PC-9 (cell line): ENCODE results near the gene OPN3. TPM values are rescaled to one million over a fixed set of nuclear protein-coding genes. Genes with fewer than 3 reads are reported as not detected.

Source experiments
- BruUV-seq: library from RNA; stranded (reverse); fragments of 400-500 nt; replicated peaks from 2 replicates; lab custom pipeline; 2021; lab: Mats Ljungman, UMichigan
- CTCF ChIA-PET: fragments of 300-600 bp; sonication (Branson Sonifier 250); formaldehyde crosslinking; loops from one replicate; lab custom pipeline; 2022; ENCODE audit warnings: antibody characterized with exemption; lab: Charles Lee
- POLR2A ChIA-PET: fragments of 300-600 bp; sonication (Branson Sonifier 250); formaldehyde crosslinking; loops from one replicate; lab custom pipeline; 2022; ENCODE audit warnings: antibody characterized with exemption; ENCODE audit not compliant: unreplicated experiment; lab: Charles Lee
- DNase-seq, 2 experiments: peaks; one replicate each; pipeline versions ENCODE4 v3.0.0 to v3.0.0-alpha.2; 2015 to 2022; ENCODE audit warnings: mixed read lengths in 1 of 2
- H2AFZ ChIP-seq: fragments of 200-600 bp; sonication (generic); 2 replicates; pipeline ENCODE4 v1.8.1; 2017; ENCODE audit warnings: antibody characterized with exemption
- H3F3A ChIP-seq: fragments of 200-600 bp; sonication (generic); 2 replicates; pipeline ENCODE4 v1.8.1; 2017; ENCODE audit warnings: antibody characterized with exemption, mild to moderate bottlenecking, low read depth; ENCODE audit not compliant: insufficient read depth
- H3K27ac ChIP-seq: fragments of 200-600 bp; sonication (generic); 2 replicates; pipeline ENCODE4 v1.6.1; 2016; ENCODE audit warnings: mixed run types
- H3K27me3 ChIP-seq: fragments of 200-600 bp; sonication (generic); 2 replicates; pipeline ENCODE4 v1.6.1; 2016; ENCODE audit warnings: low read depth, mixed run types; ENCODE audit not compliant: insufficient read depth
- H3K36me3 ChIP-seq: fragments of 200-600 bp; sonication (generic); 2 replicates; pipeline ENCODE4 v1.6.1; 2016; ENCODE audit warnings: low read depth, mixed run types
- H3K4me1 ChIP-seq: fragments of 200-600 bp; sonication (generic); replicated peaks from 2 replicates; pipeline ENCODE4 v1.6.1; 2016; ENCODE audit warnings: mixed run types; ENCODE audit not compliant: insufficient read depth
- H3K4me2 ChIP-seq: fragments of 200-600 bp; sonication (generic); 2 replicates; pipeline ENCODE4 v1.6.1; 2017; ENCODE audit warnings: mixed run types
- H3K4me3 ChIP-seq: fragments of 200-600 bp; sonication (generic); 2 replicates; pipeline ENCODE4 v1.6.1; 2016; ENCODE audit warnings: mixed run types
- H3K79me2 ChIP-seq: fragments of 200-600 bp; sonication (generic); 2 replicates; pipeline ENCODE4 v1.6.1; 2017; ENCODE audit warnings: low read depth, mixed run types
- H3K9me2 ChIP-seq: fragments of 200-600 bp; sonication (generic); 2 replicates; pipeline ENCODE4 v1.8.1; 2017; ENCODE audit warnings: mild to moderate bottlenecking; ENCODE audit not compliant: insufficient read depth
- H3K9me3 ChIP-seq: fragments of 200-600 bp; sonication (generic); 2 replicates; pipeline ENCODE4 v1.8.1; 2016; ENCODE audit warnings: low read depth; ENCODE audit not compliant: insufficient read depth
- H4K20me1 ChIP-seq: fragments of 200-600 bp; sonication (generic); 2 replicates; pipeline ENCODE4 v1.8.1; 2017; ENCODE audit not compliant: insufficient read depth
- CTCF ChIP-seq: fragments of 200-600 bp; sonication (generic); conservative IDR thresholded peaks from 2 replicates; pipeline ENCODE4 v1.6.1; 2017; ENCODE audit warnings: mixed run types, antibody characterized with exemption, mild to moderate bottlenecking, moderate library complexity
- EZH2 ChIP-seq: fragments of 200-600 bp; sonication (generic); IDR thresholded peaks from 2 replicates; pipeline ENCODE4 v1.8.0; 2017; ENCODE audit warnings: antibody characterized with exemption, low read depth
- intact Hi-C: fragments of 100-400 bp; cut with micrococcal nuclease; formaldehyde crosslinking; loops from one replicate; pipeline ENCODE4 v1.10.0; 2022; ENCODE audit not compliant: unreplicated experiment
- total RNA-seq: library from RNA; stranded (reverse); gene quantifications from 2 replicates; pipeline ENCODE4 v1.2.3, GENCODE V29; 2021

Gene OPN3
- total RNA-seq, 1 experiment from 2014 or later, result 62.7 TPM

GRCh38 chr1:241646201-241646600 lies 6.0 kb upstream of the OPN3 start:
- BruUV-seq, result no TSS peak
- H3K27me3 ChIP-seq, result no peaks in the 10 kb centered on the region
- peaks cover 16% of the 10 kb centered on the region for H3F3A ChIP-seq
- ChIA-PET CTCF (no interaction called here), POLR2A (no interaction called here)
- no peaks in the 10 kb centered on the region; the same call in 1 of the 2 replicates for H3K9me2 ChIP-seq
- DNase-seq, result no peak
- peaks cover 3% of the 10 kb centered on the region; the same call in 1 of the 2 replicates for H3K9me3 ChIP-seq
- no peak for TF ChIP-seq CTCF
- TF ChIP-seq EZH2, result no peak
- H3K4me2 ChIP-seq, result no peak overlapping the region
- peaks cover 15% of the 10 kb centered on the region for H3K4me1 ChIP-seq
- no peak overlapping the region for H2AFZ ChIP-seq
- no peaks in the 10 kb centered on the region for H3K36me3 ChIP-seq
- no peak overlapping the region for H3K27ac ChIP-seq
- no peak overlapping the region for H3K4me3 ChIP-seq
- no peaks in the 10 kb centered on the region for H3K79me2 ChIP-seq
- intact Hi-C loops, result no loop called here
- H4K20me1 ChIP-seq, result no peaks in the 10 kb centered on the region

GRCh38 chr1:241645199-241645598 lies 5.0 kb upstream of the OPN3 start:
- DNase-seq, result no peak
- peaks cover 3% of the 10 kb centered on the region; the same call in 1 of the 2 replicates for H3K9me3 ChIP-seq
- H3F3A ChIP-seq, result peaks cover 24% of the 10 kb centered on the region
- no peaks in the 10 kb centered on the region for H4K20me1 ChIP-seq
- intact Hi-C loops, result no loop called here
- peaks cover 23% of the 10 kb centered on the region for H3K4me1 ChIP-seq
- ChIA-PET CTCF (no interaction called here), POLR2A (no interaction called here)
- TF ChIP-seq EZH2 (no peak), CTCF (no peak)
- H3K27me3 ChIP-seq, result no peaks in the 10 kb centered on the region
- no peak overlapping the region for H3K27ac ChIP-seq
- no peak overlapping the region for H3K4me2 ChIP-seq
- no peak overlapping the region for H2AFZ ChIP-seq
- H3K9me2 ChIP-seq, result no peaks in the 10 kb centered on the region; the same call in 1 of the 2 replicates
- H3K4me3 ChIP-seq, result no peak overlapping the region
- no peaks in the 10 kb centered on the region for H3K79me2 ChIP-seq
- no TSS peak for BruUV-seq
- no peaks in the 10 kb centered on the region for H3K36me3 ChIP-seq

- TF ChIP-seq EZH2, result no peak
- TF ChIP-seq CTCF, result no peak
- Histone ChIP-seq H3K9me2 (no peaks in the 10 kb centered on the region; the same call in 1 of the 2 replicates), H3K4me1 (peaks cover 23% of the 10 kb centered on the region), H3F3A (peaks cover 24% of the 10 kb centered on the region), H4K20me1 (no peaks in the 10 kb centered on the region), H3K4me2 (no peak overlapping the region), H3K27me3 (no peaks in the 10 kb centered on the region), H2AFZ (no peak overlapping the region), H3K4me3 (no peak overlapping the region), H3K9me3 (peaks cover 3% of the 10 kb centered on the region; the same call in 1 of the 2 replicates), H3K27ac (no peak overlapping the region), H3K79me2 (peaks cover 2% of the 10 kb centered on the region), H3K36me3 (no peaks in the 10 kb centered on the region)
- no peak for DNase-seq
- BruUV-seq, result no TSS peak
- ChIA-PET POLR2A (interaction anchor here (0.6 kb wide), 1 partner anchor 1827 kb away, joined by 3 read pairs; no protein-coding TSS in a partner anchor), CTCF (no interaction called here)
- intact Hi-C loops, result no loop called here
These were observed 4.1 kb upstream of the OPN3 start for GRCh38 chr1:241644259-241644658.
